ENCODE results near the gene TSPAN1. TPM values are rescaled to one million over a fixed set of nuclear protein-coding genes. Genes with fewer than 3 reads are reported as not detected.
A peak's percentile ranks its signal among the peaks of the same experiment; 100 is the strongest.

TSPAN1 gene
- total and polyA plus RNA-seq, 10 of the 15 experiments (the other 5 are each of a cell fraction or from before 2014, with no cell fraction given) = 0.08 to 0.29 (median 0.23) TPM; not detected in 5

DNA sequence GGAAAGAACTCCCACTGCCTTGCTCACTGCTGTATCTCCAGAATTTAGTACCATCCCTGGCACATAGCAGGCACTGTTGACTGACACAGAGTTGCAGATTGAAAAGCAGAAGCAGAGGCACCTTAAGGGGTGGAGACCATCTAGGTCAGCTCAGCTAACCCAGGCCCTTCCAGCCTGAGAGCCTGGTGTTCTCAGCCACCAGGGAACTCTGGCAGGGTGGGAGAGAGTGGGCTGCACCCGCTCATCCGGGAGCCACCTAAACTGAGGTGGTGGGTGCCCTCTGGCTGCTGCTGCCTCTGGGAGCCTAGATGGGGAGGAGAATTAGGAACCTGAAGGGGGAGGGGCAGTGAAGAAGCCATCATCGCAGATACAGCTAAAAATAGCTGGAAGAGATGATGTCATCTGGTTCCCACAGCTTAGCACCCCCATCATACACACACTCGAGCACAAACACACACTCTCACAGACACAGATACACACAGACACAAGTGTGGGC is 1.5 kb upstream of the TSPAN1 start (continued):
- TF ChIP-seq, protein P1, sequence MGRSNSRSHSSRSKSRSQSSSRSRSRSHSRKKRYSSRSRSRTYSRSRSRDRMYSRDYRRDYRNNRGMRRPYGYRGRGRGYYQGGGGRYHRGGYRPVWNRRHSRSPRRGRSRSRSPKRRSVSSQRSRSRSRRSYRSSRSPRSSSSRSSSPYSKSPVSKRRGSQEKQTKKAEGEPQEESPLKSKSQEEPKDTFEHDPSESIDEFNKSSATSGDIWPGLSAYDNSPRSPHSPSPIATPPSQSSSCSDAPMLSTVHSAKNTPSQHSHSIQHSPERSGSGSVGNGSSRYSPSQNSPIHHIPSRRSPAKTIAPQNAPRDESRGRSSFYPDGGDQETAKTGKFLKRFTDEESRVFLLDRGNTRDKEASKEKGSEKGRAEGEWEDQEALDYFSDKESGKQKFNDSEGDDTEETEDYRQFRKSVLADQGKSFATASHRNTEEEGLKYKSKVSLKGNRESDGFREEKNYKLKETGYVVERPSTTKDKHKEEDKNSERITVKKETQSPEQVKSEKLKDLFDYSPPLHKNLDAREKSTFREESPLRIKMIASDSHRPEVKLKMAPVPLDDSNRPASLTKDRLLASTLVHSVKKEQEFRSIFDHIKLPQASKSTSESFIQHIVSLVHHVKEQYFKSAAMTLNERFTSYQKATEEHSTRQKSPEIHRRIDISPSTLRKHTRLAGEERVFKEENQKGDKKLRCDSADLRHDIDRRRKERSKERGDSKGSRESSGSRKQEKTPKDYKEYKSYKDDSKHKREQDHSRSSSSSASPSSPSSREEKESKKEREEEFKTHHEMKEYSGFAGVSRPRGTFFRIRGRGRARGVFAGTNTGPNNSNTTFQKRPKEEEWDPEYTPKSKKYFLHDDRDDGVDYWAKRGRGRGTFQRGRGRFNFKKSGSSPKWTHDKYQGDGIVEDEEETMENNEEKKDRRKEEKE (IDR thresholded peaks at IDR 0.05) = no peak
- TF ChIP-seq DPF2 (IDR thresholded peaks at IDR 0.05) = 0 out of 2 replicates have a peak, but pooled peaks have one; percentile 18
- TF ChIP-seq EZH2 (IDR thresholded peaks at IDR 0.05; ENCODE audit: borderline replicate concordance, control insufficient read depth, low read depth, low read length) = no peak
- TF ChIP-seq RFX5 (IDR thresholded peaks at IDR 0.05; ENCODE audit: low read depth, low read length) = no peak
- TF ChIP-seq HDAC2 (IDR thresholded peaks at IDR 0.05) = no peak
- no peak for TF ChIP-seq NFXL1 (IDR thresholded peaks at IDR 0.05; ENCODE audit: borderline replicate concordance)
- no peak for TF ChIP-seq IRF4 (IDR thresholded peaks at IDR 0.05; ENCODE audit: low read depth, low read length)
- no peak for TF ChIP-seq MYB (IDR thresholded peaks at IDR 0.05; ENCODE audit: borderline replicate concordance, low read depth, low read length)
- no peak for TF ChIP-seq NFIC (IDR thresholded peaks at IDR 0.05; ENCODE audit: low read depth, low read length)
- TF ChIP-seq, protein P2, sequence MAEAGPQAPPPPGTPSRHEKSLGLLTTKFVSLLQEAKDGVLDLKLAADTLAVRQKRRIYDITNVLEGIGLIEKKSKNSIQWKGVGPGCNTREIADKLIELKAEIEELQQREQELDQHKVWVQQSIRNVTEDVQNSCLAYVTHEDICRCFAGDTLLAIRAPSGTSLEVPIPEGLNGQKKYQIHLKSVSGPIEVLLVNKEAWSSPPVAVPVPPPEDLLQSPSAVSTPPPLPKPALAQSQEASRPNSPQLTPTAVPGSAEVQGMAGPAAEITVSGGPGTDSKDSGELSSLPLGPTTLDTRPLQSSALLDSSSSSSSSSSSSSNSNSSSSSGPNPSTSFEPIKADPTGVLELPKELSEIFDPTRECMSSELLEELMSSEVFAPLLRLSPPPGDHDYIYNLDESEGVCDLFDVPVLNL (IDR thresholded peaks at IDR 0.05; ENCODE audit: low read depth, low read length) = no peak
- no peak for TF ChIP-seq HDGF (IDR thresholded peaks at IDR 0.05)
- no peak for TF ChIP-seq EGR1 (IDR thresholded peaks at IDR 0.05; ENCODE audit: borderline replicate concordance in 1 of 2, low read depth in 2 of 2, low read length in 2 of 2)
